OCI-M1 (cell line): ENCODE results near the gene MICAL3.

Experiments
- DNase-seq: peaks from one replicate; lab custom pipeline; 2025; lab: John Stamatoyannopoulos, UW

The MICAL3 gene

GRCh38 chr22:17842386-17842785, 182.0 kb downstream of the MICAL3 start:
- DNase-seq = peak; percentile 95

GRCh38 chr22:17841836-17842235, 182.5 kb downstream of the MICAL3 start:
- DNase-seq = no peak

GRCh38 chr22:17838180-17838865, 186.0 kb downstream of the MICAL3 start:
- DNase-seq = no peak

- no peak for DNase-seq
Observed at GRCh38 chr22:17836992-17837742, 187.2 kb downstream of the MICAL3 start.

- no peak for DNase-seq
Observed at GRCh38 chr22:17835256-17835655, 189.1 kb downstream of the MICAL3 start.

- DNase-seq = no peak
Observed at GRCh38 chr22:17833489-17833888, 190.9 kb downstream of the MICAL3 start.

- DNase-seq = no peak
Observed at GRCh38 chr22:17832665-17833064, 191.7 kb downstream of the MICAL3 start.

GRCh38 chr22:17831501-17832251, 192.7 kb downstream of the MICAL3 start:
- DNase-seq = no peak

- DNase-seq = peak; percentile 88
Observed at GRCh38 chr22:17830043-17830961, 194.1 kb downstream of the MICAL3 start.

- DNase-seq = no peak
Observed at GRCh38 chr22:17829695-17830042, 194.7 kb downstream of the MICAL3 start.

GRCh38 chr22:17828502-17829080, 195.8 kb downstream of the MICAL3 start:
- no peak for DNase-seq

GRCh38 chr22:17827466-17827865, 196.9 kb downstream of the MICAL3 start:
- DNase-seq = no peak

- DNase-seq = no peak
Observed at GRCh38 chr22:17825876-17826550, 198.3 kb downstream of the MICAL3 start.

- DNase-seq = no peak
Observed at GRCh38 chr22:17824457-17824856, 199.9 kb downstream of the MICAL3 start.

- DNase-seq = no peak
Observed at GRCh38 chr22:17823964-17824363, 200.4 kb downstream of the MICAL3 start.

GRCh38 chr22:17823226-17823625, 201.1 kb downstream of the MICAL3 start:
- no peak for DNase-seq

GRCh38 chr22:17822087-17822486, 202.3 kb downstream of the MICAL3 start:
- no peak for DNase-seq

GRCh38 chr22:17820879-17821439, 203.4 kb downstream of the MICAL3 start:
- DNase-seq = no peak

GRCh38 chr22:17818649-17819048, 205.7 kb downstream of the MICAL3 start:
- DNase-seq = no peak

- DNase-seq = no peak
Observed at GRCh38 chr22:17818180-17818579, 206.2 kb downstream of the MICAL3 start.
